Peyer's patch (tissue), 4 donors: Measurements from ENCODE around the gene STXBP5L. TPM values are rescaled to one million over a fixed set of nuclear protein-coding genes. Genes with fewer than 3 reads are reported as not detected.
"Not testable (repeated sequence)": the region's sequence is repeated elsewhere in the genome, so short reads cannot be mapped to it uniquely, and the experiment has no call there.

Experiments used
- DNase-seq, 3 donors: peaks; one replicate each; pipeline ENCODE4 v3.0.0-alpha.2; 2017 to 2019
- H3K27ac ChIP-seq, 4 donors: fragments of 200-600 bp; sonication (generic); one replicate each; pipeline ENCODE4 v1.5.1; 2016 to 2019
- H3K27me3 ChIP-seq, 2 donors: fragments of 200-600 bp; sonication (generic); one replicate each; pipeline ENCODE4 v1.5.1; 2019
- H3K36me3 ChIP-seq, 3 donors: fragments of 200-600 bp; sonication (generic); one replicate each; pipeline ENCODE4 v1.5.1; 2016 to 2019
- H3K4me1 ChIP-seq, 4 donors: fragments of 200-600 bp; sonication (generic); one replicate each; pipeline ENCODE4 v1.5.1; 2016 to 2019
- H3K4me3 ChIP-seq, 4 donors: fragments of 200-600 bp; sonication (generic); 1 replicate in 3 of 4; 2 replicates in 1 of 4; pipeline ENCODE4 v1.5.1; 2016 to 2019; ENCODE audit warnings: mild to moderate bottlenecking in 1 of 4
- H3K9me3 ChIP-seq, 4 donors: fragments of 200-600 bp; sonication (generic); one replicate each; pipeline ENCODE4 v1.5.1; 2016 to 2019; ENCODE audit warnings: mild to moderate bottlenecking in 1 of 4
- CTCF ChIP-seq, 6 experiments: fragments of 450-650 bp in 4 of 6; fragments of 200-600 bp in 2 of 6; sonication (generic) in 1 of 6; IDR thresholded peaks; one replicate each; pipeline ENCODE4 v1.5.1; 2017 to 2019; ENCODE audit warnings: antibody characterized with exemption in 6 of 6, mild to moderate bottlenecking in 3 of 6, moderate library complexity in 1 of 6
- POLR2A ChIP-seq, 2 donors: fragments of 450-650 bp; IDR thresholded peaks; one replicate each; pipeline ENCODE4 v1.5.1; 2017; ENCODE audit warnings: antibody characterized with exemption in 2 of 2, mild to moderate bottlenecking in 2 of 2, moderate library complexity in 2 of 2
- total RNA-seq, 4 donors: library from RNA; depleted of rRNA; stranded (reverse); fragments of >200 nt; gene quantifications; one replicate each; pipeline ENCODE4 v1.1.0, GENCODE V29; 2016

The STXBP5L gene
- total RNA-seq, 4 donors from 2014 or later: under 0.01 to 1.1 (median 0.22) TPM

- Histone ChIP-seq H3K9me3 (no peaks in the 10 kb centered on the region), H3K36me3 (no peaks in the 10 kb centered on the region), H3K27ac (no peak overlapping the region), H3K27me3 (no peaks in the 10 kb centered on the region), H3K4me3 (no peak overlapping the region), H3K4me1 (no peaks in the 10 kb centered on the region)
- no peak for DNase-seq
- TF ChIP-seq POLR2A (IDR thresholded peaks at IDR 0.05) (no peak), CTCF (IDR thresholded peaks at IDR 0.05) (no peak)
Measured at GRCh38 chr3:121018917-121019321, 110.9 kb downstream of the STXBP5L start.

GRCh38 chr3:121063628-121064027, 155.6 kb downstream of the STXBP5L start:
- no peaks in the 10 kb centered on the region for H3K36me3 ChIP-seq
- no peak for TF ChIP-seq CTCF (IDR thresholded peaks at IDR 0.05)
- no peak for TF ChIP-seq POLR2A (IDR thresholded peaks at IDR 0.05)
- no peak overlapping the region for H3K4me3 ChIP-seq
- H3K27ac ChIP-seq: no peak overlapping the region
- H3K27me3 ChIP-seq: no peaks in the 10 kb centered on the region
- no peak for DNase-seq
- no peaks in the 10 kb centered on the region for H3K4me1 ChIP-seq
- no peaks in the 10 kb centered on the region for H3K9me3 ChIP-seq

- Histone ChIP-seq H3K27me3 (no peaks in the 10 kb centered on the region), H3K4me1 (no peaks in the 10 kb centered on the region), H3K9me3 (no peaks in the 10 kb centered on the region), H3K4me3 (no peak overlapping the region), H3K36me3 (no peaks in the 10 kb centered on the region), H3K27ac (no peak overlapping the region)
- no peak for DNase-seq
- TF ChIP-seq CTCF (IDR thresholded peaks at IDR 0.05) (no peak), POLR2A (IDR thresholded peaks at IDR 0.05) (no peak)
Measured at GRCh38 chr3:121064121-121064520, 156.1 kb downstream of the STXBP5L start.

GRCh38 chr3:121072133-121072532, 164.1 kb downstream of the STXBP5L start:
- no peak overlapping the region for H3K4me3 ChIP-seq
- no peak overlapping the region for H3K27ac ChIP-seq
- H3K9me3 ChIP-seq: no peaks in the 10 kb centered on the region
- no peaks in the 10 kb centered on the region for H3K4me1 ChIP-seq
- no peaks in the 10 kb centered on the region for H3K36me3 ChIP-seq
- DNase-seq: no peak
- TF ChIP-seq CTCF (IDR thresholded peaks at IDR 0.05) (no peak), POLR2A (IDR thresholded peaks at IDR 0.05) (no peak)
- H3K27me3 ChIP-seq: no peaks in the 10 kb centered on the region

GRCh38 chr3:121073011-121073410, 165.0 kb downstream of the STXBP5L start:
- no peak for DNase-seq
- TF ChIP-seq CTCF (IDR thresholded peaks at IDR 0.05) (no peak), POLR2A (IDR thresholded peaks at IDR 0.05) (no peak)
- no peaks in the 10 kb centered on the region for H3K36me3 ChIP-seq
- no peak overlapping the region for H3K4me3 ChIP-seq
- no peak overlapping the region for H3K27ac ChIP-seq
- H3K4me1 ChIP-seq: no peaks in the 10 kb centered on the region
- H3K27me3 ChIP-seq: no peaks in the 10 kb centered on the region
- H3K9me3 ChIP-seq: no peaks in the 10 kb centered on the region

- H3K36me3 ChIP-seq: no peaks in the 10 kb centered on the region
- DNase-seq: no peak
- H3K4me1 ChIP-seq: no peaks in the 10 kb centered on the region
- no peak for TF ChIP-seq POLR2A (IDR thresholded peaks at IDR 0.05)
- no peak for TF ChIP-seq CTCF (IDR thresholded peaks at IDR 0.05)
- no peaks in the 10 kb centered on the region for H3K9me3 ChIP-seq
- H3K4me3 ChIP-seq: no peak overlapping the region
- no peak overlapping the region for H3K27ac ChIP-seq
- no peaks in the 10 kb centered on the region for H3K27me3 ChIP-seq
Measured at GRCh38 chr3:121075191-121075590, 167.2 kb downstream of the STXBP5L start.

- not testable (repeated sequence) for H3K4me3 ChIP-seq, H3K4me1 ChIP-seq, H3K27ac ChIP-seq, DNase-seq, H3K36me3 ChIP-seq, H3K9me3 ChIP-seq, H3K27me3 ChIP-seq
Measured at GRCh38 chr3:121078378-121079101, 170.5 kb downstream of the STXBP5L start.
